ENCODE results near the gene ZCCHC3.
A peak's percentile ranks its signal among the peaks of the same experiment; 100 is the strongest.
"Not testable (repeated sequence)": the region's sequence is repeated elsewhere in the genome, so short reads cannot be mapped to it uniquely, and the experiment has no call there.

The ZCCHC3 gene

GRCh38 chr20:330233-331149 is 33.1 kb downstream of the ZCCHC3 start:
- no peak overlapping the region for H3K4me3 ChIP-seq (ENCODE audit: low read length)
- no peaks in the 10 kb centered on the region for H3K36me3 ChIP-seq (ENCODE audit: control insufficient read depth, insufficient read depth, low read length, severe bottlenecking)
- no peaks in the 10 kb centered on the region for H3K9me3 ChIP-seq (ENCODE audit: control insufficient read depth, low read length)
- H3K27me3 ChIP-seq (replicated peaks; ENCODE audit: control insufficient read depth, insufficient read depth, low read length), result no peaks in the 10 kb centered on the region
- H3K4me1 ChIP-seq (ENCODE audit: control insufficient read depth, insufficient read depth, low read length), result peaks cover 13% of the 10 kb centered on the region
- peak; percentile 88 for DNase-seq (ENCODE audit: low read depth)
- H3K9ac ChIP-seq (ENCODE audit: low read length), result no peak overlapping the region

GRCh38 chr20:334578-334977 is 37.2 kb downstream of the ZCCHC3 start:
- Histone ChIP-seq H3K27me3 (replicated peaks; ENCODE audit: control insufficient read depth, insufficient read depth, low read length) (no peaks in the 10 kb centered on the region), H3K9me3 (ENCODE audit: control insufficient read depth, low read length) (no peaks in the 10 kb centered on the region), H3K36me3 (ENCODE audit: control insufficient read depth, insufficient read depth, low read length, severe bottlenecking) (no peaks in the 10 kb centered on the region), H3K4me1 (ENCODE audit: control insufficient read depth, insufficient read depth, low read length) (peaks cover 10% of the 10 kb centered on the region), H3K4me3 (ENCODE audit: low read length) (no peak overlapping the region), H3K9ac (ENCODE audit: low read length) (no peak overlapping the region)
- no peak for DNase-seq (ENCODE audit: low read depth)

- not testable (repeated sequence) for H3K4me3 ChIP-seq (ENCODE audit: low read length); DNase-seq (ENCODE audit: low read depth); H3K27me3 ChIP-seq (replicated peaks; ENCODE audit: control insufficient read depth, insufficient read depth, low read length); H3K9ac ChIP-seq (ENCODE audit: low read length); H3K9me3 ChIP-seq (ENCODE audit: control insufficient read depth, low read length); H3K36me3 ChIP-seq (ENCODE audit: control insufficient read depth, insufficient read depth, low read length, severe bottlenecking); H3K4me1 ChIP-seq (ENCODE audit: control insufficient read depth, insufficient read depth, low read length)
These were observed 38.7 kb downstream of the ZCCHC3 start for GRCh38 chr20:336040-336439.

- Histone ChIP-seq H3K4me3 (ENCODE audit: low read length) (no peak overlapping the region), H3K27me3 (replicated peaks; ENCODE audit: control insufficient read depth, insufficient read depth, low read length) (no peaks in the 10 kb centered on the region), H3K36me3 (ENCODE audit: control insufficient read depth, insufficient read depth, low read length, severe bottlenecking) (no peaks in the 10 kb centered on the region), H3K4me1 (ENCODE audit: control insufficient read depth, insufficient read depth, low read length) (peaks cover 7% of the 10 kb centered on the region), H3K9ac (ENCODE audit: low read length) (no peak overlapping the region), H3K9me3 (ENCODE audit: control insufficient read depth, low read length) (peaks cover 9% of the 10 kb centered on the region)
- DNase-seq (ENCODE audit: low read depth), result peak; percentile 36
These were observed 44.3 kb downstream of the ZCCHC3 start for GRCh38 chr20:341682-342081.

GRCh38 chr20:343107-343506 is 45.7 kb downstream of the ZCCHC3 start:
- H3K27me3 ChIP-seq (replicated peaks; ENCODE audit: control insufficient read depth, insufficient read depth, low read length), result no peaks in the 10 kb centered on the region
- H3K4me1 ChIP-seq (ENCODE audit: control insufficient read depth, insufficient read depth, low read length), result peaks cover 7% of the 10 kb centered on the region
- H3K9ac ChIP-seq (ENCODE audit: low read length), result no peak overlapping the region
- DNase-seq (ENCODE audit: low read depth), result no peak
- no peaks in the 10 kb centered on the region for H3K36me3 ChIP-seq (ENCODE audit: control insufficient read depth, insufficient read depth, low read length, severe bottlenecking)
- H3K9me3 ChIP-seq (ENCODE audit: control insufficient read depth, low read length), result peaks cover 9% of the 10 kb centered on the region
- H3K4me3 ChIP-seq (ENCODE audit: low read length), result no peak overlapping the region

GRCh38 chr20:346033-346639 is 48.8 kb downstream of the ZCCHC3 start:
- Histone ChIP-seq H3K9ac (ENCODE audit: low read length) (peak overlapping the region; percentile 92), H3K4me1 (ENCODE audit: control insufficient read depth, insufficient read depth, low read length) (peaks cover 14% of the 10 kb centered on the region), H3K36me3 (ENCODE audit: control insufficient read depth, insufficient read depth, low read length, severe bottlenecking) (no peaks in the 10 kb centered on the region), H3K9me3 (ENCODE audit: control insufficient read depth, low read length) (peaks cover 9% of the 10 kb centered on the region), H3K4me3 (ENCODE audit: low read length) (peak overlapping the region; percentile 84), H3K27me3 (replicated peaks; ENCODE audit: control insufficient read depth, insufficient read depth, low read length) (no peaks in the 10 kb centered on the region)
- DNase-seq (ENCODE audit: low read depth), result no peak

GRCh38 chr20:346640-347316 is 49.4 kb downstream of the ZCCHC3 start, which contains the start of gene NRSN2:
TSS of gene NRSN2 (plus strand) at chr20:347111. CDS start at chr20:349644, 2,533 bp downstream.
- peak within 1 kb of the TSS; percentile 84 for H3K4me3 ChIP-seq (ENCODE audit: low read length)
- H3K9me3 ChIP-seq (ENCODE audit: control insufficient read depth, low read length), result peaks cover 6% of the 10 kb centered on the region
- peaks cover 14% of the 10 kb centered on the region for H3K4me1 ChIP-seq (ENCODE audit: control insufficient read depth, insufficient read depth, low read length)
- H3K9ac ChIP-seq (ENCODE audit: low read length), result peak within 1 kb of the TSS; percentile 92
- H3K36me3 ChIP-seq (ENCODE audit: control insufficient read depth, insufficient read depth, low read length, severe bottlenecking), result peaks cover 3% of the 10 kb centered on the region
- peak; percentile 82 for DNase-seq (ENCODE audit: low read depth)
- no peaks in the 10 kb centered on the region for H3K27me3 ChIP-seq (replicated peaks; ENCODE audit: control insufficient read depth, insufficient read depth, low read length)

- H3K36me3 ChIP-seq (ENCODE audit: control insufficient read depth, insufficient read depth, low read length, severe bottlenecking), result peaks cover 3% of the 10 kb centered on the region
- peaks cover 14% of the 10 kb centered on the region for H3K4me1 ChIP-seq (ENCODE audit: control insufficient read depth, insufficient read depth, low read length)
- no peaks in the 10 kb centered on the region for H3K27me3 ChIP-seq (replicated peaks; ENCODE audit: control insufficient read depth, insufficient read depth, low read length)
- H3K9me3 ChIP-seq (ENCODE audit: control insufficient read depth, low read length), result peaks cover 1% of the 10 kb centered on the region
- peak overlapping the region; percentile 92 for H3K9ac ChIP-seq (ENCODE audit: low read length)
- no peak for DNase-seq (ENCODE audit: low read depth)
- H3K4me3 ChIP-seq (ENCODE audit: low read length), result peak overlapping the region; percentile 84
These were observed 49.9 kb downstream of the ZCCHC3 start for GRCh38 chr20:347317-347639.

GRCh38 chr20:347640-348484 is 50.5 kb downstream of the ZCCHC3 start:
- H3K36me3 ChIP-seq (ENCODE audit: control insufficient read depth, insufficient read depth, low read length, severe bottlenecking), result peaks cover 3% of the 10 kb centered on the region
- peak overlapping the region; percentile 84 for H3K4me3 ChIP-seq (ENCODE audit: low read length)
- no peaks in the 10 kb centered on the region for H3K27me3 ChIP-seq (replicated peaks; ENCODE audit: control insufficient read depth, insufficient read depth, low read length)
- peak overlapping the region; percentile 92 for H3K9ac ChIP-seq (ENCODE audit: low read length)
- H3K4me1 ChIP-seq (ENCODE audit: control insufficient read depth, insufficient read depth, low read length), result peaks cover 14% of the 10 kb centered on the region
- peak; percentile 99 for DNase-seq (ENCODE audit: low read depth)
- H3K9me3 ChIP-seq (ENCODE audit: control insufficient read depth, low read length), result no peaks in the 10 kb centered on the region

GRCh38 chr20:348972-349841 is 51.8 kb downstream of the ZCCHC3 start:
- Histone ChIP-seq H3K9me3 (ENCODE audit: control insufficient read depth, low read length) (no peaks in the 10 kb centered on the region), H3K36me3 (ENCODE audit: control insufficient read depth, insufficient read depth, low read length, severe bottlenecking) (peaks cover 6% of the 10 kb centered on the region), H3K4me3 (ENCODE audit: low read length) (no peak overlapping the region), H3K27me3 (replicated peaks; ENCODE audit: control insufficient read depth, insufficient read depth, low read length) (no peaks in the 10 kb centered on the region), H3K4me1 (ENCODE audit: control insufficient read depth, insufficient read depth, low read length) (peaks cover 14% of the 10 kb centered on the region), H3K9ac (ENCODE audit: low read length) (peak overlapping the region; percentile 92)
- no peak for DNase-seq (ENCODE audit: low read depth)

All from adipocyte (in vitro differentiated cells).